Fibroblast of pulmonary artery (primary cell): ENCODE measurements around the gene LYPD6.

Source experiments
- DNase-seq: peaks from one replicate; pipeline ENCODE4 v3.0.0-alpha.2; 2010; ENCODE audit warnings: low read depth
- H3K4me3 ChIP-seq: replicated peaks from 2 replicates; pipeline ENCODE4 v1.5.1; 2011; ENCODE audit warnings: low read depth, mild to moderate bottlenecking, control low read depth, low read length, moderate library complexity
- TF ChIP-seq, protein P1 (sequence below): IDR thresholded peaks from 2 replicates; pipeline ENCODE4 v1.5.1; 2011; ENCODE audit warnings: mild to moderate bottlenecking, control low read depth, low read length, inconsistent platforms; ENCODE audit errors: missing control alignments

LYPD6 gene

GRCh38 chr2:149329489-149330126 lies 779 bp upstream of the LYPD6 start:
- H3K4me3 ChIP-seq: peak overlapping the region; percentile 54
- DNase-seq: peak; percentile 21

DNA sequence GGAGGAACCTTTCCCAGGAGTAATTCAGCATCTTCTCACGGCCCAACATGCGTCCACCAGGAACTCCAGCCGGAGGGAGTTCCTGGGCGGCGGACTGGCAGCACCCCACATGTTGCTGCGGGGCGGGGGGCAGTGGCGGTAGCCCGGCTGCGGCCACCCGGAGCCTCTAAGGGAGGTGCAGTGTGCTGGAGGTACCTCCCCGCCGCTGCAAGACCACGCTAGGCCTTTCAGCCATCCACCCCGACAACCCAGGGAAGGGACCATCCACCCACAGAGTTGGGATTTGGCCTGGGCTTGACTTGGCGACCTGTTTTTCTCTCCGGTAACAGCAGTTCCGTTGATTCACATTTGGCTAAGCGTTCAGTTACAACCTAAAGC lies 625 bp downstream of the LYPD6 start:
- DNase-seq: no peak
- TF ChIP-seq, protein P1, sequence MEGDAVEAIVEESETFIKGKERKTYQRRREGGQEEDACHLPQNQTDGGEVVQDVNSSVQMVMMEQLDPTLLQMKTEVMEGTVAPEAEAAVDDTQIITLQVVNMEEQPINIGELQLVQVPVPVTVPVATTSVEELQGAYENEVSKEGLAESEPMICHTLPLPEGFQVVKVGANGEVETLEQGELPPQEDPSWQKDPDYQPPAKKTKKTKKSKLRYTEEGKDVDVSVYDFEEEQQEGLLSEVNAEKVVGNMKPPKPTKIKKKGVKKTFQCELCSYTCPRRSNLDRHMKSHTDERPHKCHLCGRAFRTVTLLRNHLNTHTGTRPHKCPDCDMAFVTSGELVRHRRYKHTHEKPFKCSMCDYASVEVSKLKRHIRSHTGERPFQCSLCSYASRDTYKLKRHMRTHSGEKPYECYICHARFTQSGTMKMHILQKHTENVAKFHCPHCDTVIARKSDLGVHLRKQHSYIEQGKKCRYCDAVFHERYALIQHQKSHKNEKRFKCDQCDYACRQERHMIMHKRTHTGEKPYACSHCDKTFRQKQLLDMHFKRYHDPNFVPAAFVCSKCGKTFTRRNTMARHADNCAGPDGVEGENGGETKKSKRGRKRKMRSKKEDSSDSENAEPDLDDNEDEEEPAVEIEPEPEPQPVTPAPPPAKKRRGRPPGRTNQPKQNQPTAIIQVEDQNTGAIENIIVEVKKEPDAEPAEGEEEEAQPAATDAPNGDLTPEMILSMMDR: no peak
- peak overlapping the region; percentile 47 for H3K4me3 ChIP-seq

More at GRCh38 chr2:149329489-149330126, 779 bp upstream of the LYPD6 start:
- TF ChIP-seq, protein P1: no peak

DNA sequence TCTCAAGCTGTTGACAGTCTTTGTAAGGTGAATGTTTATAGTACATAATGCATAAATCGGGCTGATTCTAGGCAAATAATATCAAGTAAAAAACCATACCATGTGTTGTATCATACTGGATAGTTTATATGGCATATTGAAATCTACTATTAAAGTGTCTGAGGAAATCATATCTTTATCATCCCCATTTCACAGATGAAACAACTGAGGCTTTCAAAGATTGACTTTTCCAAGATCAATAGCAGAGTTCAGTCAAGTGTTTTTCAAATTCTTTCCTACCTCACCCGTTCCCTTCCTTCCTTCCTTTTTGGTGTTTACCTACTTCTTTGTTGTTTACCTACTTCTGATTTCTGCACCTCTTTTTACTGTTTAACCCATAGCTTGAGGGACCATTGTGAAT lies 2.0 kb downstream of the LYPD6 start:
- H3K4me3 ChIP-seq: no peak overlapping the region
- DNase-seq: no peak
- TF ChIP-seq, protein P1: no peak

DNA sequence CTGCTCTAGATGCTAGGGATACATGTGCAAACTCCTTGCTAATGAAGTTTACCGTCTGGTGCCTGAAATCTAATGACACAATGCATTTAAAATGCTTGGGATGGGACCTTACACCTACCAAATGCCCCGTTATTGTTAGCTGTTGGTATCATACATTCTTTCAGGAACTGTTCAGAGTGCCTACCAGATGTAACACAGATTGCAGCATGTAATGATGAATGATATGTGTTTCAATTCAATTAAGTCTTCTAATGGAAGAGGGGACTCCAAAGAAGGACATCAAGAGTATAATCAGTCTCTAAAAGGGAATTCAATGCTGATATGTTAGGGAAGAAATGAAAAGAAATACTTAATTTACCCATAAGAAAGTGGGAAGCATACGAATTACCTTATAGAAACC lies 3.2 kb downstream of the LYPD6 start:
- TF ChIP-seq, protein P1: no peak
- no peak overlapping the region for H3K4me3 ChIP-seq
- DNase-seq: no peak

DNA sequence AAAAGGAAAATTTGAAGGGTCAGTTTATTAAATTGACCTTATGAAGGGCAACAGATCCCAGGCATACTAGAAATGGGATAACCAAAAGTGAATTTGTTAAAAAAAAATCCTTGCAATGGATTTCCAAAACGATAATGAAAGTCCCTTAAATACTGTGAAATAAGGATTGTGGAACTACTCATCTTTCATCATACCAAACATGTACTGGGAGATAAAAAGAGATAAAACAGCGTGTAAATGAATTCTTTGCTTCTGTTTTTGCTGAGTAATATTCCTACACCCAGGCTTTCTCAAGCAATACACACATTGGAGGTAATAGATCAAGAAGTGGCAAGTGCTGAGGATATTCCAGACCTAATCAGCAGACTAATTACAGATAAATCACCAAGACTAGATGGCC lies 3.8 kb downstream of the LYPD6 start:
- H3K4me3 ChIP-seq: no peak overlapping the region
- TF ChIP-seq, protein P1: no peak
- DNase-seq: no peak

DNA sequence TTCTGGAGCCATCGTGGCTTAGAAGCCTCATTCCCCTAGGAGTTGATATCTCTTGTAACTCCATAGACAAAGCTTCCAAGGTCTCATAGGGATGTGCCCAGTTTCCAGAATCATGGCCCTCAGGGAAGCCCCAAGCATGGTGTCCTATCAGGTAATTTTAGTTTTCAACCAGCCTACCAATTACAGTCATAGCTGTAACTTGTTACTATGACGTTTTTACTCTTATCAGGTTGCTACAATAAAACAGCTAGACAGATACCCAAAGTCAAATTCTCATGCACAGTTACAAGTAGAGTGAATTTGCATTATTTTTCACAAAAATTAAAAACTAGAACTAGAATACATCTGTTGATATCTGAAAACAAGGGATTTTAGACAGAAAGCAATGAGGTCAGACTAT lies 8.9 kb downstream of the LYPD6 start:
- no peak for DNase-seq
- no peak overlapping the region for H3K4me3 ChIP-seq
- TF ChIP-seq, protein P1: no peak

GRCh38 chr2:149342509-149342908 lies 12.1 kb downstream of the LYPD6 start:
- no peak overlapping the region for H3K4me3 ChIP-seq
- TF ChIP-seq, protein P1: no peak

More at GRCh38 chr2:149342509-149342908, 12.1 kb downstream of the LYPD6 start:
- DNase-seq: no peak
